Neural cell (in vitro differentiated cells): ENCODE measurements around the gene TMEM187.

Experiments used
- CTCF ChIP-seq: fragments of 450-650 bp; IDR thresholded peaks from 2 replicates; pipeline ENCODE4 v1.5.1; 2014; ENCODE audit warnings: antibody characterized with exemption, mild to moderate bottlenecking, moderate library complexity; ENCODE audit not compliant: poor library complexity, severe bottlenecking
- EP300 ChIP-seq: fragments of 450-650 bp; conservative IDR thresholded peaks from 2 replicates; pipeline ENCODE4 v1.6.1; 2014; ENCODE audit warnings: antibody characterized with exemption, mild to moderate bottlenecking, moderate library complexity; ENCODE audit not compliant: poor library complexity, severe bottlenecking
- EZH2 ChIP-seq: fragments of 200-600, 300-800 bp; shearing (Covaris generic), sonication (generic); IDR thresholded peaks from 2 replicates; pipeline ENCODE4 v1.6.1; 2014; ENCODE audit warnings: antibody characterized with exemption, low read length, borderline replicate concordance, mild to moderate bottlenecking; ENCODE audit not compliant: insufficient read depth, poor library complexity, severe bottlenecking
- MXI1 ChIP-seq: fragments of 450-650 bp; conservative IDR thresholded peaks from 2 replicates; pipeline ENCODE4 v1.6.1; 2014; ENCODE audit warnings: antibody characterized with exemption, mild to moderate bottlenecking; ENCODE audit not compliant: poor library complexity, severe bottlenecking
- RAD21 ChIP-seq: fragments of 450-650 bp; conservative IDR thresholded peaks from 2 replicates; pipeline ENCODE4 v1.6.1; 2014; ENCODE audit warnings: antibody characterized with exemption, mild to moderate bottlenecking, moderate library complexity

- TF ChIP-seq CTCF (no peak), MXI1 (no peak), RAD21 (no peak), EZH2 (no peak), EP300 (no peak)
Measured at GRCh38 chrX:154002215-154002719, 29.7 kb downstream of the TMEM187 start.
